Spleen (tissue), 7 donors: Measurements from ENCODE around the gene CKM.

Experiments
- POLR2A ChIP-seq, 3 donors: fragments of 450-650 bp; IDR thresholded peaks; one replicate each; pipeline ENCODE4 v1.5.1; 2017; ENCODE audit warnings: antibody characterized with exemption in 3 of 3, mild to moderate bottlenecking in 1 of 3
- POLR2AphosphoS5 ChIP-seq, 3 donors: sonication (generic); formaldehyde crosslinking; IDR thresholded peaks; one replicate each; pipeline ENCODE4 v1.5.1; 2017; ENCODE audit warnings: antibody characterized with exemption in 3 of 3
- TF ChIP-seq, protein P1 (sequence below), 11 experiments: fragments of 200-600 bp in 7 of 11; fragments of 450-650 bp in 4 of 11; sonication (generic) in 4 of 11; IDR thresholded peaks in 8 of 11; conservative IDR thresholded peaks in 3 of 11; 1 replicate in 7 of 11; 2 replicates in 4 of 11; pipeline versions ENCODE4 v1.4.0 to v1.8.0; 2016 to 2021; ENCODE audit warnings: antibody characterized with exemption in 11 of 11, inconsistent platforms in 4 of 11, mild to moderate bottlenecking in 1 of 11
- donor health status: DM: no; HTN: no; CAD: no; lungs with moderate emphysema.
- donor health status: DM: no; HTN: no; CAD: no.
- donor health status: DM: no; HTN: no; CAD: no.

DNA sequence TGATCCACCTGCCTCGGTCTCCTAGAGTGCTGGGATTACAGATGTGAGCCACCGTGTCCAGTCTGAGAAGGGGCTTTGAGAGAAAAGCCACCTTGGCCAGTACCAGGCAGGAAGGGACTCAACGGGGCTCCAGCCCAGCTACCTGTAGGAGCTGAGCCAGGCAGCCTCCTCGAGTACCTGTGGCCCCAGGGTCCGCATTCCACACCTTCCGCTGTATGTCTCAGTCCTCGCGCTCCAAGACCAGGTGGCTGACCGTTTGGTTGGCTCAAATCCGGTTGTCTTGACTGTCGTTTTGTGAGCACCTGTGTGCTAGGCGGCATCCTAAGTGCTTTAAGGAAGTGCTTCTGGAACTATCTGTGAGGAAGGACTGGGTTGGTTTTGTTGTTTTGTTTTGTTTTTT is 55.4 kb downstream of the CKM start:
- TF ChIP-seq POLR2AphosphoS5 (IDR thresholded peaks at IDR 0.05) = no peak
- TF ChIP-seq, protein P1, sequence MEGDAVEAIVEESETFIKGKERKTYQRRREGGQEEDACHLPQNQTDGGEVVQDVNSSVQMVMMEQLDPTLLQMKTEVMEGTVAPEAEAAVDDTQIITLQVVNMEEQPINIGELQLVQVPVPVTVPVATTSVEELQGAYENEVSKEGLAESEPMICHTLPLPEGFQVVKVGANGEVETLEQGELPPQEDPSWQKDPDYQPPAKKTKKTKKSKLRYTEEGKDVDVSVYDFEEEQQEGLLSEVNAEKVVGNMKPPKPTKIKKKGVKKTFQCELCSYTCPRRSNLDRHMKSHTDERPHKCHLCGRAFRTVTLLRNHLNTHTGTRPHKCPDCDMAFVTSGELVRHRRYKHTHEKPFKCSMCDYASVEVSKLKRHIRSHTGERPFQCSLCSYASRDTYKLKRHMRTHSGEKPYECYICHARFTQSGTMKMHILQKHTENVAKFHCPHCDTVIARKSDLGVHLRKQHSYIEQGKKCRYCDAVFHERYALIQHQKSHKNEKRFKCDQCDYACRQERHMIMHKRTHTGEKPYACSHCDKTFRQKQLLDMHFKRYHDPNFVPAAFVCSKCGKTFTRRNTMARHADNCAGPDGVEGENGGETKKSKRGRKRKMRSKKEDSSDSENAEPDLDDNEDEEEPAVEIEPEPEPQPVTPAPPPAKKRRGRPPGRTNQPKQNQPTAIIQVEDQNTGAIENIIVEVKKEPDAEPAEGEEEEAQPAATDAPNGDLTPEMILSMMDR (IDR thresholded peaks at IDR 0.05 in 8 of 11, conservative IDR thresholded peaks at IDR 0.05 in 3 of 11) = no peak
- TF ChIP-seq POLR2A (IDR thresholded peaks at IDR 0.05) = no peak
